GM19043 (cell line): Measurements from ENCODE around the gene UXS1.
"Not testable (repeated sequence)": the region's sequence is repeated elsewhere in the genome, so short reads cannot be mapped to it uniquely, and the experiment has no call there.

Experiments used
- ATAC-seq: cut with Tn5 transposase; IDR thresholded peaks from one replicate; pipeline ENCODE4 v1.9.1; 2021; ENCODE audit warnings: low read depth; ENCODE audit not compliant: unreplicated experiment

Gene UXS1

DNA sequence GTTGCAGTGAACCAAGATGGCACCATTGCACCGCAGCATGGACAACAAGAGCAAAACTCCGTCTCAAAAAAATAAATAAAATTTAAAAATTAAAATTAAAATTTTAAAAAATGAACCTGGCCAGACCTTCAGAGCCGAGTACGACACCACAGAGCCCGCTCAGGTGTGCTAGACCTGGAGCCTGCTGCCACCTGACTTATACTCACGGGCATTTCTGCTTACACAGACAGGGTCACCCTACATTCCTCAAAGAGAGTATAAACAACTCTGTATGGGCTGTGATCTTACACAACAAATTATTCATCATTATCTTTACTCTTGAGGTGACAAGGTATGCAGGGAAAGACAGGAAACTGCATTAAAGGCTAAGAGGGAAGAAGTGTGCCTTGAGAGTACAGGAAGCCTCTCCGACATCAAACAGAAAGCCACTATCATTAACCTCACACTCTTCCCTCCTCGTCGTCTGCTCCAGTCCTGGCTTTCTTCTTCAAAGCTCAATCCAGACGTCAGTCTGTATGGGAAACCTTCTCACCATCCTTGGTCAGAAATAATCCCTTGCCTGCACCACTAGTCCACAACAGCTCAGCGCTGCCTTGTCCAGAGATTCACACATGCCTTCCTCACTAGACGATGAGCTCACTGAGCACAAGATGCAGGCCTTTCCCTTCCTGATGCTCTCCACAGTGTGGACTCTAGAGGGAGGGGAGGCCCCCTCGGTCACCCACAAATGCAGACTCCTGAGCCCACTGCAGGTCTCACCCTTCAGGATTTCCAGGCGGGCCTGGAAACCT is 56.2 kb downstream of the UXS1 start:
- no peak for ATAC-seq

GRCh38 chr2:106131192-106131591 is 62.9 kb downstream of the UXS1 start:
- ATAC-seq = not testable (repeated sequence)

- ATAC-seq = no peak
Measured at GRCh38 chr2:106130251-106130998, 63.7 kb downstream of the UXS1 start.

DNA sequence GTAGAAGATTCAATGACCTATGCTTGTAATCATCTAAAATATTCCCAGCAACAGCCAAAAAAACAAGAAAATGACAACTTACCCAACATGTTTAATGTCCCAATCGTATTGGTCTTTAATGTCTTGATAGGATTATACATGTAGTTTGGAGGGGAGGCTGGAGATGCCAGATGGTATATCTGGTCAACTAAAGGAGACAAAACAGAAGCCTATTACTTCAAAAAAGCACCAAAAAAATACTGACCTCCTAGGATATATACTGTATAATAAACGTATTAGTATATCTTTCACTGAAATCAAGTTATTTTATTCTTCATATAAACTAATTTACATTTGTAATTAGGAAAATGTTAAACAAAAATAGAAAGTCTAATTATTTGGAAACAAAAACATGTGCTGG is 64.5 kb downstream of the UXS1 start:
- no peak for ATAC-seq

GRCh38 chr2:106129150-106129549 is 65.0 kb downstream of the UXS1 start:
- no peak for ATAC-seq

DNA sequence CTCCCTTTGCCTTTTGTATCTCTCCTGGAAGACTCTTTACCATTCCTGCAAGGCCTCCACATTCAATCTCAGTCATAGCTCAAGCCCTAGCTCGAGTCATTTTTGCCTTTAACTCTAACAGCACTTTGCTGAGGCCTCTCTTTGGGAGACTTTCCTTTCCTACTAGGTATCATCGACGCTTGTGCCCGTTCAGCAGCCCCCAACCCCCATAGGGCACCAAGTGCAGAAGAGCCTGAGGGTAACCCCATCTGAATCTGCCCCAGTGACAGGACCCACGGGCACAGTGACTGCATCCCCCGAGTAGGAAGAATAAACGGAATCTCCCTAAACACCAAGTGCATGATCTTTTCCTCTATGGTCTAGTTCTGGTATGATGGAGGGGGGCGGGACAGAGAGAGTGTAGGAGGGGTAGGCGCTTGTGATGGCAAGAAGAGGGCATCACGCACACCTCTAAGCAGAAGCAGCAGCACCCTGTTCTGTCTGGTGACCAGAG is 66.3 kb downstream of the UXS1 start:
- ATAC-seq = no peak

DNA sequence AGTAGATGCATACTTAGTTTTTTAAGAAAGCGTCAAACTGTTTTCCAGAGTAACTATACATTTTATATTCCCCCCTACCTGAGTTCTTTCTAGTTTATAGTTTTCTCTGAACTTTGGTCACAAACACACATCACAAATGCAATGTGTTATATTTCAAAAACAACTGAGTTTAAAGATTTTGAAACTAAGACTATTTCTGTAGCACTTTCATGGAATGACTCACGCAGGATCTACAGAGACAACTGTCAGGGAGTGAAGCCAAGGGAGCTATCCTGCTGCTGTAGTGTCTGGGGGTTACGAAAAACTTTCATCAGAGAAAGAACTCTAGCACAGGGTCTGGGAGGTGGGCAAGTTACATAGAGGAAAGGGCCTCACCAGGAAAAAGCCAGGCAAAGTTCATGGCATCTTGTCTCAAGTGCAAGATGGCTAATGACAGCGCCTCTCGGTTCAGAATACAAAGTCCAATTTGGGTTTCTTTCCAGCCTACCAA is 66.8 kb downstream of the UXS1 start:
- no peak for ATAC-seq

GRCh38 chr2:106126705-106127281 is 67.3 kb downstream of the UXS1 start:
- ATAC-seq = no peak

DNA sequence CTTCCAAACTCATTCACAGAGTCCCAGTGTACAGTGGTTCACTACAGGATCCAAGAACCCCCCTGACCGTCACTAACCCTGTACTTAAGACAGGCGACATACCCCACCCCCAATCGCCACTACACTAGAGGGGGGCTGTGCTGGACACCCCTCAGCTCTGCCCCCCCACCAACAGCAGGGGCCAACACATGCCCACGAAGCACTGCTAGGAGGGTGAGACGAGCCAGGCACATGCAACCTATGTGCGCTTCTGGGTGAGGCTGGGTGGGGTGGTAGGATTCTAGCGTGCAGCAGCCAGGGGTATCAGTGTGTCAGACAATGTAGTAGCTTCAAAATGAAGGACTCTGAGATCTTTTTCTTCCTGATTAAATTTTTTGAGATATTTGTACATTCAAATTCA is 67.8 kb downstream of the UXS1 start:
- ATAC-seq = no peak

GRCh38 chr2:106124905-106125549 is 69.1 kb downstream of the UXS1 start:
- ATAC-seq = no peak

DNA sequence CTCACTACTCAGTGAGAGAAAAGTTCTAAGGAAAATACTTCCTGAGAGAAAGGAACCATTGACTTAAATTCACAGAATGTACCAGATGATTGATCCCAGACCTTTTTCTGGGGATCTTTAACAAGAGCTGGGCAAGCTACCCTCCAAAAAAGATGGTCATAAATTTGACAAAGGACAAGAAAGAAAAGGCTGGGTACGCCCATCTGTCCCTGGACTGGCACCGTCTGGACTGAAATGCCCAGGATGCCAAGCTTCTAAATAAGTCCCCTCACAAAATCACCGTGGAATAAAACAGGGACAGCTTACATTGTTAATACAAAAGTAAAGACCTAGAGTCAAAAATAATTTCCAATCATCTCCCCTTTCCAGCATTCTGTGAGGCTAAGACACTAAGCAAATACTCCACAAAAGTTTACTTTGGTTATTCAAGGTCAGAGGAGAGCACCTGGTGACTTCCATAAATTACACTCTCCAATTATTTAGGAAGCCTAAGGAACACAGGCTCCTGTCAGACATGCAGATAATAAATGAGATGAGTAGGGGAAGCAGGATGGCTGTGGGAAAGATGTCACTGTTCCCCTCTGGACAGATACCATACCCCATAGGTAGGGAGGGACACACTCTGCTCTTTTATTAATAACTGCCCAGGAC is 69.9 kb downstream of the UXS1 start:
- no peak for ATAC-seq

DNA sequence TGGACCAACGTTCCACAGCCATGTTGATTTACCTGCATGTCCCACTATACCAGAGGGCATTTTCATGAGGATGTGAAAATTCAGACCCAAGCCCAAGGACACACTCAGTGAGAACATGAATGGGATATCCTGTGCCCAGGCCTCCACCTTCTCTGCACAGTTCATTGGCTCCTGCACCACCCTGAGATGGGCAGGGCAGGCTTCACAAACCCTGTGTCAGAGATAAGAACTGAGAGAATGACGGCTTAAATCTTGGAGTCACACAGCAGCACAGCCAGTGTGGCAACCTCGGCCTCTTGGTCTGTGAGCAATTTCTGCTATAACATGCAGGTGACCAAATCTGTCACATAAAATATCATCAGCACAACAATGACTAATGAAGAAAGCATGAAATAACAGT is 71.9 kb downstream of the UXS1 start:
- ATAC-seq = no peak

DNA sequence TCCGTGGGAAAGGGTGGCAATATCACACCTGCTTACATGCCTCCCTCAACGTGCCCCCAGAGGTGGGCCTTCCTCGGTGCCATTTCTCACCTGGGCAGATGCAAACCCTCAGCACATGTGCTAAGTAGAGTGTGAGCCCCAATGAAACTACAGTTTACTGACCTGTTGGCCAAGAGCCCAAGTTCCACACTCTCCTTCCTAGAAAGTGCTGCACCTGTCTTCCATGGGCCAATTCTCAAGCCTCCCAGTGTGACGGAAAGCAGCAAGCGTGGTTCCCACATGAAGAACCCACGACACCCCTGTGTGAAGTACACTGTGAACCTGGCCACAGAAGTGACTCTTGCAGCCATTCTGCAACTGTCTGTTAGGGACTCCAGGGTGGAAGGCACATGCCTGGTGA is 73.7 kb downstream of the UXS1 start:
- ATAC-seq = no peak

- ATAC-seq = no peak
Measured at GRCh38 chr2:106119074-106119473, 75.0 kb downstream of the UXS1 start.

DNA sequence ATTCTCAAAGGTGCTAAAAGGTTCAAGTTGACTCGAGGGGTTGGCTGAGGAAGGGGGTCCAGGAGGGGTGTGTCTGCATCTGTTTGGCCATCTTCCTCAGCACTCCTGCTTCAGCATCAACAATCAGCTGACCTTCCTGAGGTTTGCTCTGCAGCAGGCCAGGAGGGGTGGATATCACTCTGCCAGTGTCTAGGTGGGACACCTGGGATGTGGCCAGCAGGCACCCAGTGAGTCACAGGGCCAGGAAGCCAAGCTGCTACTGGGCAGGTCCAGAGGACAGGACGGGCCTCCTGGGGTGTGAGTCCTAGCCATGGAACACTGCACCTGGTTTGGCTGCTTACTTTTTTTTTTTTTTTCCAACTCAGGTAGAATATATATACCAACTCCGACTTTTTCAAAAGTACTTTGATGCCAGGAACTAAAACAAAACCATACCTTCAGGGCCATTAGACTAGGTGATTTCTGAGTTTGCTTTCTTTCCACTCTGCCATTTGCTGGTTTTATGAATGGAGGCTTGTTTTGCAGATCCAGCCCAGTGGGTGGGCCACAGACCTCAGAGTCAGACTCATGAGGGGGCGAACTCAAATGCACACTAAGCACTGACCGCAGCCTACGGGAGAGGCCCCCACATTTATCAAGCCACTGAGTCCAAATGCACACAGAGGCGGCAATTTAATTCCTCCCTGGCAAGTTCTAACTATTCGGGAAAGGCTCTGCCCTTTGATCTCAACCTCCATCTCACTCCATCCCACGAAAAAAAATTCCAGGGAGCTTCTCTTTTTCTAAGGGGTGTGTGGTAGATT is 76.0 kb downstream of the UXS1 start:
- ATAC-seq = no peak

GRCh38 chr2:106117347-106117746 is 76.8 kb downstream of the UXS1 start:
- no peak for ATAC-seq

DNA sequence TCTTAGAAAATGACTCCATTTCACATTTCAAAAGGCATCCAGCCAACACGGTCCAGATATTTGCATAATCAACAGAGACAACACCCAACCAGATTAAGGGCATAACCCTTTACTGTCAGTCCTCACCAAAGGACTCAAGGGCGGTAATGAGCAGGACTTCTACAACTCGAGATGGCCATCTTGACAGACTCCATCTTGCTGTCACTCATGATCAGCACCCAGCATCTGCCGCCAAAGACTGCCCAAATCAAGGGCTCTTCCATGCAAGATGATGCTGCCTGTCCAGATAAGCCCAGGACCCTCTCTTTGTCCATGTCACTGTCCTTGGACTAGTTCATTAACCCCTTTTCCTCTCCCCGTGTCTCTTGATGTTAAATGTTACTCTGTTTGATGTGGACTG is 77.9 kb downstream of the UXS1 start:
- ATAC-seq = no peak

DNA sequence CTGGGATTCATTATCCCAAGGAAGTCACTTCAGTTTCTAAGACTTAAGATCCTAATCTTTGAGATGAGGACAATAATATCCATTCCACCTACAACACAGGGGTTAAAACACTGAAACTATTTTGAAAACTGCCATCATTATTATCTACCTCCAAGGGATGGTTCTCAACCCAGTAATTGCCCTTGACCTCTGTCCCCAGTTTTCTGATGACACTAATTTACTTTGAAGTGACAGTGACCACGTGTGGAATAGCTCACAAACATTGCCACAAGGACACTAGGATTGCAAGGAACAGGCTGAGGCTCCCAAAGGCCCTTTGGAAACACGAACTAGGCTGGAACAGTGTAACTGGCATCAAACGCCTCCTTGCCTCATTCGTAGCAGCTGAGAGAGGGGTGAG is 78.4 kb downstream of the UXS1 start:
- no peak for ATAC-seq

DNA sequence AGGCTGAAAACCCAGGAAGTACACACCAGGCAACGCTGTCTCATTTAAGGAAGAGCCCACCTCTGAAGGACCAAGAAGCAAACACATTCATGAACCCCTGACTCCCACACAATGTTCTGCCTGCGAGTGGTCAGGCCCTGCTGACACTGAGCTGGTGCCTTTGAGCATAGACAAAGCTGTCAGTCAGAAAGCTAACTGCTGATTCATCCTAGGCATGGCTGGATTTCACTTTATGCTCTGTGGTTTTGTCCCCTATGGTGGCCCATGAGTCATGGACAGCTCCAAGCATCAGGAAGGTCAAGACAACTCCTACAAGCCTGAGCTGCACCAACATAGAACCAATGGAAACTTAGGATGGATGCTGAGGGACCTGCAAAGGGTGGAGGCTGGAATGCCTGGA is 78.9 kb downstream of the UXS1 start:
- no peak for ATAC-seq

GRCh38 chr2:106114166-106114565 is 79.9 kb downstream of the UXS1 start:
- ATAC-seq = no peak
